DMS53 treated with DMSO at 0.1 percent for 48 hours (cell line): ENCODE data around the gene LBH.

Source experiments
- DNase-seq: peaks from one replicate; lab custom pipeline; 2025; ENCODE audit not compliant: unreplicated experiment; lab: John Stamatoyannopoulos, UW

LBH gene

GRCh38 chr2:30272286-30272685 lies 41.0 kb downstream of the LBH start:
- no peak for DNase-seq

- DNase-seq = no peak
These were observed 41.6 kb downstream of the LBH start for GRCh38 chr2:30272761-30273573.

- DNase-seq = no peak
These were observed 42.2 kb downstream of the LBH start for GRCh38 chr2:30273574-30273929.

GRCh38 chr2:30275256-30275655 lies 43.9 kb downstream of the LBH start:
- DNase-seq = no peak

GRCh38 chr2:30276455-30276911 lies 45.1 kb downstream of the LBH start:
- no peak for DNase-seq

GRCh38 chr2:30277582-30277981 lies 46.2 kb downstream of the LBH start:
- no peak for DNase-seq

GRCh38 chr2:30278419-30278818 lies 47.1 kb downstream of the LBH start:
- no peak for DNase-seq

GRCh38 chr2:30280596-30281434 lies 49.5 kb downstream of the LBH start:
- no peak for DNase-seq

GRCh38 chr2:30282081-30282480 lies 50.7 kb downstream of the LBH start:
- DNase-seq = no peak

- no peak for DNase-seq
These were observed 51.4 kb downstream of the LBH start for GRCh38 chr2:30282721-30283120.

GRCh38 chr2:30283931-30284565 lies 52.7 kb downstream of the LBH start:
- DNase-seq = no peak

GRCh38 chr2:30285758-30286157 lies 54.4 kb downstream of the LBH start:
- no peak for DNase-seq

GRCh38 chr2:30287190-30287840 lies 56.0 kb downstream of the LBH start:
- DNase-seq = no peak

GRCh38 chr2:30287857-30288513 lies 56.7 kb downstream of the LBH start:
- no peak for DNase-seq

- no peak for DNase-seq
These were observed 57.2 kb downstream of the LBH start for GRCh38 chr2:30288561-30288960.

- peak; percentile 27 for DNase-seq
These were observed 62.1 kb downstream of the LBH start for GRCh38 chr2:30293303-30293921.

- no peak for DNase-seq
These were observed 62.8 kb downstream of the LBH start for GRCh38 chr2:30294133-30294532.

- DNase-seq = no peak
These were observed 65.2 kb downstream of the LBH start for GRCh38 chr2:30296496-30296895.

GRCh38 chr2:30298302-30298701 lies 67.0 kb downstream of the LBH start:
- DNase-seq = no peak

GRCh38 chr2:30300122-30300455 lies 68.8 kb downstream of the LBH start:
- no peak for DNase-seq
